K562 (cell line): ENCODE measurements around the gene C4orf50. TPM values are rescaled to one million over a fixed set of nuclear protein-coding genes. Genes with fewer than 3 reads are reported as not detected.

Experiments
- CEBPZ ChIP-seq: fragments of 150-350 bp; IDR thresholded peaks from 2 replicates; pipeline ENCODE4 v1.6.1; 2014; ENCODE audit warnings: low read depth, mild to moderate bottlenecking, low read length, borderline replicate concordance
- JUND ChIP-seq, 2 experiments: IDR thresholded peaks; 2 replicates in 1 of 2; 3 replicates in 1 of 2; pipeline ENCODE4 v1.6.1; 2011; ENCODE audit warnings: borderline replicate concordance in 2 of 2, low read depth in 2 of 2, low read length in 2 of 2, improper control_type of control experiment in 1 of 2, missing biosample characterization in 1 of 2, missing genetic modification characterization in 1 of 2, missing genetic modification reagents in 1 of 2
- RAD21 ChIP-seq, 2 experiments: fragments of 250-450 bp in 1 of 2; fragments of 450-650 bp in 1 of 2; sonication (Bioruptor Pico) in 1 of 2; formaldehyde crosslinking in 1 of 2; IDR thresholded peaks in 1 of 2; conservative IDR thresholded peaks in 1 of 2; 2 replicates each; pipeline versions ENCODE4 v1.4.0 to v1.8.0; 2020 to 2022; ENCODE audit warnings: mild to moderate bottlenecking in 2 of 2, moderate library complexity in 1 of 2
- SMC3 ChIP-seq: conservative IDR thresholded peaks from 2 replicates; pipeline ENCODE4 v1.6.1; 2011; ENCODE audit warnings: low read depth, low read length, improper control_type of control experiment; ENCODE audit not compliant: insufficient read depth
- XRCC5 ChIP-seq: fragments of 200-400 bp; formaldehyde crosslinking; IDR thresholded peaks from 2 replicates; pipeline ENCODE4 v1.6.1; 2017; ENCODE audit warnings: low read depth, mild to moderate bottlenecking, low read length
- YY1 ChIP-seq, 3 experiments: IDR thresholded peaks; 2 replicates each; pipeline ENCODE4 v1.6.1; 2011; ENCODE audit warnings: low read length in 2 of 3, mild to moderate bottlenecking in 2 of 3, moderate library complexity in 2 of 3, borderline replicate concordance in 1 of 3, control low read depth in 1 of 3, low read depth in 1 of 3; ENCODE audit not compliant: insufficient read depth in 3 of 3, insufficient replicate concordance in 2 of 3, control insufficient read depth in 1 of 3, insufficient read length in 1 of 3; ENCODE audit errors: extremely low read depth in 1 of 3
- ZNF57 ChIP-seq: fragments of 450-650 bp; formaldehyde crosslinking; IDR thresholded peaks from 2 replicates; pipeline ENCODE4 v1.4.0; 2020; ENCODE audit warnings: mild to moderate bottlenecking, moderate library complexity
- polyA plus RNA-seq, 8 experiments: library from polyadenylated mRNA; depleted of rRNA in 4 of 8; stranded (reverse) in 5 of 8; unstranded in 3 of 8; fragments of >200 nt; fragmentation: Nextera tagmentation in 2 of 8; fragmentation: Illumina TruSeq in 1 of 8; extraction: Ambion mirVana in 2 of 8; extraction: Trizol in 1 of 8; gene quantifications; 2 replicates each; pipeline versions ENCODE4 v1.2.1 to v1.2.3, GENCODE V29; 2011 to 2014; ENCODE audit warnings: inconsistent platforms in 1 of 8, missing spikeins in 1 of 8
- total RNA-seq, 7 experiments: library from RNA; depleted of rRNA in 6 of 7; stranded (reverse); fragments of >200 nt in 6 of 7; fragmentation: Illumina TruSeq in 2 of 7; extraction: Trizol in 2 of 7; gene quantifications; 2 replicates each; pipeline versions ENCODE4 v1.2.1 to v1.2.3, GENCODE V29; 2011 to 2021; ENCODE audit warnings: low replicate concordance in 1 of 7
- TF ChIP-seq, protein P1 (sequence below): sonication (generic); formaldehyde crosslinking; IDR thresholded peaks from 2 replicates; pipeline ENCODE4 v1.8.0; 2023; ENCODE audit warnings: mild to moderate bottlenecking, missing genetic modification reagents

The C4orf50 gene
- total and polyA plus RNA-seq, 9 of the 15 experiments (the other 6 are each of a cell fraction or from before 2014, with no cell fraction given), result not detected

DNA sequence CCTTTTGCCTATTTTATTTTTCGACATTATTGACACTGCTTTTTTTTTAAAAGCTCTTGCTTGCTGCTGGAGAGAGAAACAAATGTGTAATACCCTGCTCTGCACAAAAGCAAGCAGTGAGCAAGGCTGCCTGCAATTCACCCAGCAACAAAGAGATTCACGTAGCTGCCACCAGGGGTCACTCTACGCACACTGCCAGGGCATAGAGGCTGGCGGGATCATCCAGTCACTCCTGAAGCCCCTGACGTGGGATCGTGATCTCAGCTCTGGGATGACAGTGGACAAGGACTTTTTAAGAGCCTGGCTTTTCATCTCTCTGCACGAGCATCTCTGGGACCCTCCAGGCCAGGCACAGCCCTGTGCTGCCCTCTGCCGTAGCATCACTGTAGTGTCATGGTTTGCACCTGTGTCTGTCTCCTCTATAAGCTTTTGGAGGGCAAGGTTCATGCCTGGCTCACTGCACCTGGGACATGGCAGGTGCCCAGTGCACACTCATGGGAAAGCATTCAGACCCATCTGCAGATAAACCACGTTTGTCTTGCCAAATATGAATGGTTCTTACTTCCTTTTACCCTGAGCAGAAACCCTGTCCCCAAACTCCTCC is 19.8 kb downstream of the C4orf50 start (continued):
- TF ChIP-seq YY1 (IDR thresholded peaks at IDR 0.05; ENCODE audit: borderline replicate concordance in 1 of 3, control insufficient read depth in 1 of 3, extremely low read depth in 1 of 3, insufficient read depth in 3 of 3, insufficient read length in 1 of 3, insufficient replicate concordance in 2 of 3, low read depth in 1 of 3, low read length in 2 of 3), result no peak
- peak; percentile 78 for TF ChIP-seq SMC3
- no peak for TF ChIP-seq ZNF57 (CRISPR knock-in tag)
- no peak for TF ChIP-seq CEBPZ
- TF ChIP-seq, protein P1, sequence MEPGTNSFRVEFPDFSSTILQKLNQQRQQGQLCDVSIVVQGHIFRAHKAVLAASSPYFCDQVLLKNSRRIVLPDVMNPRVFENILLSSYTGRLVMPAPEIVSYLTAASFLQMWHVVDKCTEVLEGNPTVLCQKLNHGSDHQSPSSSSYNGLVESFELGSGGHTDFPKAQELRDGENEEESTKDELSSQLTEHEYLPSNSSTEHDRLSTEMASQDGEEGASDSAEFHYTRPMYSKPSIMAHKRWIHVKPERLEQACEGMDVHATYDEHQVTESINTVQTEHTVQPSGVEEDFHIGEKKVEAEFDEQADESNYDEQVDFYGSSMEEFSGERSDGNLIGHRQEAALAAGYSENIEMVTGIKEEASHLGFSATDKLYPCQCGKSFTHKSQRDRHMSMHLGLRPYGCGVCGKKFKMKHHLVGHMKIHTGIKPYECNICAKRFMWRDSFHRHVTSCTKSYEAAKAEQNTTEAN, result no peak
- peak; percentile 37; the same call in 1 of the 2 replicates for TF ChIP-seq XRCC5
- peak; percentile 66 to 83 for TF ChIP-seq RAD21 (CRISPR knock-in tag; conservative IDR thresholded peaks at IDR 0.05 in 1 of 2, IDR thresholded peaks at IDR 0.05 in 1 of 2)
- peak; percentile 29; the same call in 1 of the 2 replicates for TF ChIP-seq JUND (IDR thresholded peaks at IDR 0.05; ENCODE audit: borderline replicate concordance, low read depth, low read length)
- no peak for TF ChIP-seq JUND (tag; IDR thresholded peaks at IDR 0.05; ENCODE audit: borderline replicate concordance, low read depth, low read length)
